Stimulated activated naive CD4-positive, alpha-beta T cell treated with Interleukin-2 at 50 U/mL for 16 hours (primary cell): ENCODE measurements around the gene RELN.
"Not testable (repeated sequence)": the region's sequence is repeated elsewhere in the genome, so short reads cannot be mapped to it uniquely, and the experiment has no call there.

ENCODE experiments used
- DNase-seq: peaks from one replicate; lab custom pipeline; 2025; lab: John Stamatoyannopoulos, UW

RELN gene

GRCh38 chr7:103486873-103487272, 502.6 kb downstream of the RELN start:
- DNase-seq, result not testable (repeated sequence)

- DNase-seq, result no peak
These were observed 508.7 kb downstream of the RELN start for GRCh38 chr7:103480771-103481170.

GRCh38 chr7:103474956-103475355, 514.5 kb downstream of the RELN start:
- no peak for DNase-seq

GRCh38 chr7:103469095-103469948, 520.1 kb downstream of the RELN start:
- no peak for DNase-seq

GRCh38 chr7:103466814-103467213, 522.6 kb downstream of the RELN start:
- no peak for DNase-seq

GRCh38 chr7:103462358-103462757, 527.1 kb downstream of the RELN start:
- DNase-seq, result no peak

GRCh38 chr7:103447073-103447960, 542.1 kb downstream of the RELN start:
- DNase-seq, result no peak

GRCh38 chr7:103446049-103446520, 543.4 kb downstream of the RELN start, which contains the start of gene SLC26A5:
TSS of gene SLC26A5 (minus strand) at chr7:103446207. CDS start at chr7:103421514, 24,693 bp downstream.
- DNase-seq, result no peak

- no peak for DNase-seq
These were observed 544.0 kb downstream of the RELN start for GRCh38 chr7:103445228-103446048.

GRCh38 chr7:103439661-103440060, 549.8 kb downstream of the RELN start:
- no peak for DNase-seq

GRCh38 chr7:103437623-103438022, 551.8 kb downstream of the RELN start:
- no peak for DNase-seq

GRCh38 chr7:103432712-103433111, 556.7 kb downstream of the RELN start:
- DNase-seq, result no peak

GRCh38 chr7:103425177-103425576, 564.3 kb downstream of the RELN start:
- no peak for DNase-seq

GRCh38 chr7:103423467-103424179, 565.8 kb downstream of the RELN start:
- DNase-seq, result no peak
